ENCODE data around the gene SLC44A1. TPM values are rescaled to one million over a fixed set of nuclear protein-coding genes. Genes with fewer than 3 reads are reported as not detected.

SLC44A1 gene
- total RNA-seq, 2 donors from 2014 or later = 10.7 to 19.5 TPM

GRCh38 chr9:105290418-105290817 lies 46.0 kb downstream of the SLC44A1 start:
- no peaks in the 10 kb centered on the region for H3K36me3 ChIP-seq
- no peak overlapping the region for H3K4me3 ChIP-seq
- H3K27ac ChIP-seq = no peak overlapping the region
- no peaks in the 10 kb centered on the region for H3K9me3 ChIP-seq
- no peak for TF ChIP-seq CTCF (IDR thresholded peaks at IDR 0.05)
- H3K27me3 ChIP-seq = no peaks in the 10 kb centered on the region
- H3K4me1 ChIP-seq = peaks cover 0 to 16% of the 10 kb centered on the region in 2 donors
- no peak for DNase-seq (ENCODE audit: low spot score)

GRCh38 chr9:105290954-105291353 lies 46.5 kb downstream of the SLC44A1 start:
- H3K36me3 ChIP-seq = no peaks in the 10 kb centered on the region
- TF ChIP-seq CTCF (IDR thresholded peaks at IDR 0.05) = no peak
- DNase-seq (ENCODE audit: low spot score) = no peak
- H3K27ac ChIP-seq = no peak overlapping the region
- H3K4me1 ChIP-seq = peaks cover 0 to 16% of the 10 kb centered on the region in 2 donors
- no peak overlapping the region for H3K4me3 ChIP-seq
- H3K27me3 ChIP-seq = no peaks in the 10 kb centered on the region
- H3K9me3 ChIP-seq = no peaks in the 10 kb centered on the region

DNA sequence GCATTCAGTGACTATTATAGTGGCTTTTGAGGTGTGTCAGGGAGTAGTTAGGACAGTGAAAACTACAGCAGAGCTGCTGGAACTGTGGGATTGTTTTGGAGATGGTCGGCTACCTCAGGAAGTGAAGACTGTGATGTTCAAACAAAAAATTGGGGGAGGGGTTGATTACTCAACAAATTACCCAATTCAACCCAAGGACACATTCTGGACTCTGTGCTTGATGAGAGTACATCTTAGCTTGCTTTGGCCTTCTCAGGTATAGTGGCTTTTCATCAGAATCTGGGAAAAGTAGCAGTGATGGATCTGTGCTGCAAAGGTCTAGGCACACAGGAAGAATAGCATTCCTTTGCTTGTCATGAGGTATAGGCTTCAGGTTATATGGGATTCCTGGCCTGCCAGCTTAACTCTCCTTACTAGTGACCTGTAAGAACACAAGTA lies 47.0 kb downstream of the SLC44A1 start:
- H3K27me3 ChIP-seq = no peaks in the 10 kb centered on the region
- H3K4me3 ChIP-seq = no peak overlapping the region
- H3K9me3 ChIP-seq = no peaks in the 10 kb centered on the region
- H3K4me1 ChIP-seq = peaks cover 0 to 17% of the 10 kb centered on the region in 2 donors
- no peak overlapping the region for H3K27ac ChIP-seq
- DNase-seq (ENCODE audit: low spot score) = no peak
- no peaks in the 10 kb centered on the region for H3K36me3 ChIP-seq
- no peak for TF ChIP-seq CTCF (IDR thresholded peaks at IDR 0.05)

DNA sequence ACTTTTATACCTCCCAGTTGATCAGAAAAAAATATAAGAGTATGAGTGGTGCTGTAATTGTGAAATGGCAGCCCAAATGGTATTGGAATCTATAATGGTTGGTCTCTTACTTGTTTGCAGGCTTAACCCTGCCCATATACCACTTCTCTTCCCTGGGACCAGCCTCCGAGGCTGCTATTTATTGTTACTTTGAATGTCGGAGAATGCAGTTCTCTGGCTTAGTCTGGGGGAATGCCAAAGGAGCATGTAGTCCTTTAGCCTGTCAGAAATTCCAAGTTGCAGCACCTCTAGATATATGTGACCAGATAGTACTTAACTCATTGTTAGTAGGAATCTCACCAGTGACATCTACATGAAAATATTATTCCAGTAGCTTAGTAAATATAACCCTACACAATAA lies 47.5 kb downstream of the SLC44A1 start:
- peaks cover 0 to 22% of the 10 kb centered on the region in 2 donors for H3K4me1 ChIP-seq

DNA sequence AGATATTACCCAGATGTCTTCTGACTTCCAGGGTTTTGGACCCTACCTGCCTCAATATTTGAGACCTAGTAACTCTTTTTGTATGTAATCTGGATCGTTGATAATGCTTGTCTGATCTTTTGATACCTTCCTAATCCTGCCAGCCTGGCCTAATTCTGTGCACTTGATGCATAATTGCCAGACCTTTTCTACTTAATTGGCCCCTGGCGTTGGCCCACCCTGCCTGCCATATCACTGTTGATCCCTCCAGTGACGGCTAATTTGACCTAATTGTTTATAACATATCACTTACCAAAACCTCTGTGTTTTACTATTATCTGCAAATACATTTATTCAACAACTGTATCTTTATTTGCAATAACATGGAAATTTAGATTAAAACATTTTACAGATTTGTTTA lies 49.0 kb downstream of the SLC44A1 start:
- Histone ChIP-seq H3K36me3 (no peaks in the 10 kb centered on the region), H3K9me3 (no peaks in the 10 kb centered on the region), H3K4me1 (peaks cover 0 to 28% of the 10 kb centered on the region in 2 donors), H3K27ac (no peak overlapping the region), H3K4me3 (no peak overlapping the region), H3K27me3 (no peaks in the 10 kb centered on the region)
- no peak for TF ChIP-seq CTCF (IDR thresholded peaks at IDR 0.05)
- no peak for DNase-seq (ENCODE audit: low spot score)

More for the DNA sequence above, 47.5 kb downstream of the SLC44A1 start:
- Histone ChIP-seq H3K9me3 (no peaks in the 10 kb centered on the region), H3K4me3 (no peak overlapping the region), H3K27ac (no peak overlapping the region), H3K27me3 (no peaks in the 10 kb centered on the region), H3K36me3 (no peaks in the 10 kb centered on the region)
- no peak for TF ChIP-seq CTCF (IDR thresholded peaks at IDR 0.05)
- no peak for DNase-seq (ENCODE audit: low spot score)

DNA sequence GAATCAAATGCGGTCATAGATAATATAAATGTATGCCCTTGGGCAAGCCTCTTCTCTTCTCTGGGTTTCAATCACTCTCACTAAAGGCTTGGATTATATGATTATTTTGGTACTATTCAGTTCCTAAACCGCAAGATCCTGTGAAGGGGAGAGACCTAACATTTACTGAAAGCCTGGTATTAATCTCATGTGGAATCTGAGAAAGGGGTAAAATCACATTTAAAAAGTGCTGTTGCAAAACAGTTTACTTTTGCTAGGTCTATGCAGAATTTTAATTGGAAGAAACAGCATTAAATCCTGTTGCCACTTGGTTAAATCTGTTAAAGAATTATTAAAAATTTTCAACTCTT lies 50.7 kb downstream of the SLC44A1 start:
- H3K27ac ChIP-seq = no peak overlapping the region
- no peak overlapping the region for H3K4me3 ChIP-seq
- peaks cover 0 to 28% of the 10 kb centered on the region in 2 donors for H3K4me1 ChIP-seq
- peaks cover 12% of the 10 kb centered on the region for H3K36me3 ChIP-seq
- no peak for DNase-seq (ENCODE audit: low spot score)
- H3K9me3 ChIP-seq = no peaks in the 10 kb centered on the region
- H3K27me3 ChIP-seq = no peaks in the 10 kb centered on the region
- TF ChIP-seq CTCF (IDR thresholded peaks at IDR 0.05) = no peak
